ENCODE results near the gene USP17L28.
"Not testable (repeated sequence)": the region's sequence is repeated elsewhere in the genome, so short reads cannot be mapped to it uniquely, and the experiment has no call there.

Gene USP17L28

GRCh38 chr4:9348593-9348992 is at the start of gene USP17L28:
TSS of gene USP17L28 (plus strand) at chr4:9348893. CDS start at chr4:9348893, 0 bp downstream.
- DNase-seq = not testable (repeated sequence)

GRCh38 chr4:9324191-9324590 is 24.5 kb upstream of the USP17L28 start:
- DNase-seq = not testable (repeated sequence)

DNA sequence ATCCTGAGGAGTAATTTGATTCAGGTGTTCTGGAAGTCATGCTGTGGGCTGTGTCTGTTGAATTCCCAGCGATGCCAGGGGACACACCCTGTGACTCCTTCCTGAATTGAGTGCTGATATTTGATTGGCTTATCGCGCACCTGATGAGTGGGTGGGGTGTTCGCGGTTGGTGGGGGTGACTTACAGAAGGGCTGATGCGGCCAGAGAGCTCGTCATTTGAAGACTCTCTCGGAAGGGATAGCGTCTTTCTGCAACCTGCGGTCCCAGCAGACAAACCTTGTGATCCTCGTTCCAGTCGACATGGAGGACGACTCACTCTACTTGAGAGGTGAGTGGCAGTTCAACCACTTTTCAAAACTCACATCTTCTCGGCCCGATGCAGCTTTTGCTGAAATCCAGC is 23.8 kb upstream of the USP17L28 start, which contains the start of gene USP17L24:
TSS of gene USP17L24 (plus strand) at position 301 of the 400 bp plus-strand sequence. CDS start at position 301, 0 bp downstream.
- not testable (repeated sequence) for DNase-seq

DNA sequence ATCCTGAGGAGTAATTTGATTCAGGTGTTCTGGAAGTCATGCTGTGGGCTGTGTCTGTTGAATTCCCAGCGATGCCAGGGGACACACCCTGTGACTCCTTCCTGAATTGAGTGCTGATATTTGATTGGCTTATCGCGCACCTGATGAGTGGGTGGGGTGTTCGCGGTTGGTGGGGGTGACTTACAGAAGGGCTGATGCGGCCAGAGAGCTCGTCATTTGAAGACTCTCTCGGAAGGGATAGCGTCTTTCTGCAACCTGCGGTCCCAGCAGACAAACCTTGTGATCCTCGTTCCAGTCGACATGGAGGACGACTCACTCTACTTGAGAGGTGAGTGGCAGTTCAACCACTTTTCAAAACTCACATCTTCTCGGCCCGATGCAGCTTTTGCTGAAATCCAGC is 19.1 kb upstream of the USP17L28 start, which contains the start of gene USP17L25:
TSS of gene USP17L25 (plus strand) at position 301 of the 400 bp plus-strand sequence. CDS start at position 301, 0 bp downstream.
- DNase-seq = not testable (repeated sequence)

- DNase-seq = not testable (repeated sequence)
These were observed 14.3 kb upstream of the USP17L28 start, which contains the start of gene USP17L26 for GRCh38 chr4:9334358-9334757. TSS of gene USP17L26 (plus strand) at chr4:9334658. CDS start at chr4:9334658, 0 bp downstream.

GRCh38 chr4:9339103-9339502 is 9.6 kb upstream of the USP17L28 start, which contains the start of gene USP17L5:
TSS of gene USP17L5 (plus strand) at chr4:9339403. CDS start at chr4:9339403, 0 bp downstream.
- not testable (repeated sequence) for DNase-seq

GRCh38 chr4:9343848-9344247 is 4.8 kb upstream of the USP17L28 start, which contains the start of gene USP17L27:
TSS of gene USP17L27 (plus strand) at chr4:9344148. CDS start at chr4:9344148, 0 bp downstream.
- DNase-seq = not testable (repeated sequence)

GRCh38 chr4:9350866-9351265 is 2.2 kb downstream of the USP17L28 start:
- DNase-seq = not testable (repeated sequence)

GRCh38 chr4:9353338-9353737 is 4.6 kb downstream of the USP17L28 start, which contains the start of gene USP17L29:
TSS of gene USP17L29 (plus strand) at chr4:9353638. CDS start at chr4:9353638, 0 bp downstream.
- DNase-seq = not testable (repeated sequence)

- DNase-seq = not testable (repeated sequence)
These were observed 14.1 kb downstream of the USP17L28 start, which contains the start of gene USP17L30 for GRCh38 chr4:9362829-9363228. TSS of gene USP17L30 (plus strand) at chr4:9363129. CDS start at chr4:9363129, 0 bp downstream.

- not testable (repeated sequence) for DNase-seq
These were observed 31.2 kb downstream of the USP17L28 start for GRCh38 chr4:9379881-9380280.

GRCh38 chr4:9381012-9381534 is 32.4 kb downstream of the USP17L28 start:
- not testable (repeated sequence) for DNase-seq

- no peak for DNase-seq
These were observed 35.4 kb downstream of the USP17L28 start for GRCh38 chr4:9384126-9384525.

- not testable (repeated sequence) for DNase-seq
These were observed 40.3 kb downstream of the USP17L28 start for GRCh38 chr4:9389001-9389400.
